Liver (tissue), 3 donors: ENCODE results near the gene CACTIN.

Source experiments
- ATF3 ChIP-seq: IDR thresholded peaks from 2 replicates; pipeline ENCODE4 v1.6.1; 2016; ENCODE audit warnings: antibody characterized with exemption
- CTCF ChIP-seq: fragments of 150-350 bp; IDR thresholded peaks from 2 replicates; pipeline ENCODE4 v1.5.1; 2017; ENCODE audit warnings: improper control_type of control experiment, low read depth, low read length; ENCODE audit not compliant: missing input control
- GABPA ChIP-seq, 2 donors: IDR thresholded peaks in 1 of 2; conservative IDR thresholded peaks in 1 of 2; 2 replicates each; pipeline ENCODE4 v1.6.1; 2016; ENCODE audit warnings: antibody characterized with exemption in 2 of 2, mild to moderate bottlenecking in 1 of 2, moderate library complexity in 1 of 2
- HNF4G ChIP-seq: IDR thresholded peaks from 2 replicates; pipeline ENCODE4 v1.6.1; 2016; ENCODE audit warnings: antibody characterized with exemption
- JUND ChIP-seq, 2 donors: IDR thresholded peaks; 2 replicates each; pipeline ENCODE4 v1.6.1; 2016; ENCODE audit warnings: antibody characterized with exemption in 2 of 2
- MAX ChIP-seq: IDR thresholded peaks from 2 replicates; pipeline ENCODE4 v1.6.1; 2016; ENCODE audit warnings: antibody characterized with exemption
- RAD21 ChIP-seq, 2 donors: IDR thresholded peaks; 2 replicates each; pipeline ENCODE4 v1.6.1; 2016; ENCODE audit warnings: antibody characterized with exemption in 2 of 2, mild to moderate bottlenecking in 2 of 2
- REST ChIP-seq: IDR thresholded peaks from 2 replicates; pipeline ENCODE4 v1.6.1; 2016; ENCODE audit warnings: antibody characterized with exemption, mild to moderate bottlenecking
- RXRA ChIP-seq, 2 donors: IDR thresholded peaks; 2 replicates each; pipeline ENCODE4 v1.6.1; 2017 to 2018; ENCODE audit warnings: antibody characterized with exemption in 2 of 2, mild to moderate bottlenecking in 1 of 2
- SP1 ChIP-seq: IDR thresholded peaks from 2 replicates; pipeline ENCODE4 v1.6.1; 2018; ENCODE audit warnings: antibody characterized with exemption, mild to moderate bottlenecking
- TAF1 ChIP-seq: conservative IDR thresholded peaks from 2 replicates; pipeline ENCODE4 v1.6.1; 2016; ENCODE audit warnings: antibody characterized with exemption, mild to moderate bottlenecking
- YY1 ChIP-seq: IDR thresholded peaks from 2 replicates; pipeline ENCODE4 v1.6.1; 2016; ENCODE audit warnings: antibody characterized with exemption, mild to moderate bottlenecking
- ZBTB33 ChIP-seq: IDR thresholded peaks from 2 replicates; pipeline ENCODE4 v1.6.1; 2016; ENCODE audit warnings: antibody characterized with exemption
- donor health status: healthy.
- donor health status: healthy.

- TF ChIP-seq YY1, result no peak
- no peak for TF ChIP-seq CTCF
- no peak for TF ChIP-seq SP1
- TF ChIP-seq JUND (IDR thresholded peaks at IDR 0.05), result no peak
- no peak for TF ChIP-seq ATF3
- no peak for TF ChIP-seq HNF4G
- TF ChIP-seq MAX, result no peak
- TF ChIP-seq RAD21 (IDR thresholded peaks at IDR 0.05), result no peak
- no peak for TF ChIP-seq TAF1
- TF ChIP-seq RXRA (IDR thresholded peaks at IDR 0.05), result no peak
- no peak for TF ChIP-seq ZBTB33
- no peak for TF ChIP-seq REST
- TF ChIP-seq GABPA (IDR thresholded peaks at IDR 0.05 in 1 of 2, conservative IDR thresholded peaks at IDR 0.05 in 1 of 2), result no peak
Measured at GRCh38 chr19:3651684-3652083, 25.1 kb upstream of the CACTIN start.
